Activated naive CD4-positive, alpha-beta T cell treated with anti-CD3 and anti-CD28 coated beads, Interleukin-2, amount 50 U/mL, for 24 hours (primary cell): ENCODE data around the gene C19orf38.
"Not testable (repeated sequence)": the region's sequence is repeated elsewhere in the genome, so short reads cannot be mapped to it uniquely, and the experiment has no call there.

Experiments
- H3K27ac Mint-ChIP-seq: one replicate; pipeline ENCODE4 v1.8.0; 2021; ENCODE audit warnings: mild to moderate bottlenecking, mixed read lengths
- H3K27me3 Mint-ChIP-seq: one replicate; pipeline ENCODE4 v1.8.0; 2021; ENCODE audit warnings: mixed read lengths
- H3K36me3 Mint-ChIP-seq: one replicate; pipeline ENCODE4 v1.8.0; 2021; ENCODE audit warnings: mixed read lengths
- H3K4me1 Mint-ChIP-seq: one replicate; pipeline ENCODE4 v1.8.0; 2021; ENCODE audit warnings: mixed read lengths
- H3K4me3 Mint-ChIP-seq: one replicate; pipeline ENCODE4 v1.8.0; 2021; ENCODE audit warnings: mild to moderate bottlenecking, mixed read lengths
- H3K9me3 Mint-ChIP-seq: one replicate; pipeline ENCODE4 v1.8.0; 2021; ENCODE audit warnings: mixed read lengths

The C19orf38 gene

GRCh38 chr19:10856899-10857298, 8.7 kb downstream of the C19orf38 start:
- not testable (repeated sequence) for H3K4me1 Mint-ChIP-seq, H3K9me3 Mint-ChIP-seq, H3K27ac Mint-ChIP-seq, H3K4me3 Mint-ChIP-seq, H3K36me3 Mint-ChIP-seq, H3K27me3 Mint-ChIP-seq

GRCh38 chr19:10858204-10858828, 10.1 kb downstream of the C19orf38 start:
- Mint-ChIP-seq H3K36me3 (no peaks in the 10 kb centered on the region), H3K4me1 (peaks cover 6% of the 10 kb centered on the region), H3K9me3 (no peaks in the 10 kb centered on the region), H3K27ac (peak overlapping the region; percentile 41), H3K4me3 (no peak overlapping the region), H3K27me3 (no peaks in the 10 kb centered on the region)

- Mint-ChIP-seq H3K27ac (peak overlapping the region; percentile 76), H3K27me3 (no peaks in the 10 kb centered on the region), H3K4me3 (no peak overlapping the region), H3K36me3 (no peaks in the 10 kb centered on the region), H3K4me1 (peaks cover 14% of the 10 kb centered on the region), H3K9me3 (no peaks in the 10 kb centered on the region)
Observed at GRCh38 chr19:10861103-10861651, 13.0 kb downstream of the C19orf38 start.

GRCh38 chr19:10862561-10863106, 14.4 kb downstream of the C19orf38 start:
- peaks cover 14% of the 10 kb centered on the region for H3K4me1 Mint-ChIP-seq
- H3K27ac Mint-ChIP-seq = peak overlapping the region; percentile 72
- H3K9me3 Mint-ChIP-seq = no peaks in the 10 kb centered on the region
- no peaks in the 10 kb centered on the region for H3K27me3 Mint-ChIP-seq
- no peaks in the 10 kb centered on the region for H3K36me3 Mint-ChIP-seq
- H3K4me3 Mint-ChIP-seq = no peak overlapping the region

GRCh38 chr19:10863107-10863717, 15.0 kb downstream of the C19orf38 start:
- Mint-ChIP-seq H3K9me3 (no peaks in the 10 kb centered on the region), H3K36me3 (no peaks in the 10 kb centered on the region), H3K4me3 (no peak overlapping the region), H3K27me3 (no peaks in the 10 kb centered on the region), H3K27ac (peak overlapping the region; percentile 41), H3K4me1 (peaks cover 18% of the 10 kb centered on the region)

GRCh38 chr19:10864538-10864899, 16.3 kb downstream of the C19orf38 start:
- Mint-ChIP-seq H3K27me3 (no peaks in the 10 kb centered on the region), H3K9me3 (no peaks in the 10 kb centered on the region), H3K4me1 (peaks cover 21% of the 10 kb centered on the region), H3K4me3 (no peak overlapping the region), H3K36me3 (no peaks in the 10 kb centered on the region), H3K27ac (no peak overlapping the region)

GRCh38 chr19:10866495-10866894, 18.3 kb downstream of the C19orf38 start:
- Mint-ChIP-seq H3K4me3 (no peak overlapping the region), H3K27ac (no peak overlapping the region), H3K4me1 (peaks cover 26% of the 10 kb centered on the region), H3K36me3 (no peaks in the 10 kb centered on the region), H3K27me3 (no peaks in the 10 kb centered on the region), H3K9me3 (no peaks in the 10 kb centered on the region)

- Mint-ChIP-seq H3K4me3 (no peak overlapping the region), H3K9me3 (no peaks in the 10 kb centered on the region), H3K4me1 (peaks cover 32% of the 10 kb centered on the region), H3K27ac (peak overlapping the region; percentile 82), H3K36me3 (no peaks in the 10 kb centered on the region), H3K27me3 (no peaks in the 10 kb centered on the region)
Observed at GRCh38 chr19:10868872-10869547, 20.8 kb downstream of the C19orf38 start.

- H3K4me3 Mint-ChIP-seq = peak overlapping the region; percentile 64
Observed at GRCh38 chr19:10869872-10870311, 21.7 kb downstream of the C19orf38 start.

GRCh38 chr19:10870501-10870954, 22.3 kb downstream of the C19orf38 start:
- no peaks in the 10 kb centered on the region for H3K36me3 Mint-ChIP-seq
- H3K4me1 Mint-ChIP-seq = peaks cover 26% of the 10 kb centered on the region
- H3K27ac Mint-ChIP-seq = peak overlapping the region; percentile 30

More at GRCh38 chr19:10869872-10870311, 21.7 kb downstream of the C19orf38 start:
- not testable (repeated sequence) for H3K9me3 Mint-ChIP-seq, H3K36me3 Mint-ChIP-seq, H3K27me3 Mint-ChIP-seq
- H3K27ac Mint-ChIP-seq = peak overlapping the region; percentile 82
- peaks cover 26% of the 10 kb centered on the region for H3K4me1 Mint-ChIP-seq

GRCh38 chr19:10870955-10871603, 22.9 kb downstream of the C19orf38 start, which contains the start of gene CARM1:
CARM1 (plus strand) TSS chr19:10871553; CDS start chr19:10871703, 150 bp downstream.
- no peaks in the 10 kb centered on the region for H3K9me3 Mint-ChIP-seq
- H3K27me3 Mint-ChIP-seq = no peaks in the 10 kb centered on the region
- peak within 1 kb of the TSS; percentile 41 for H3K27ac Mint-ChIP-seq
- peak within 1 kb of the TSS; percentile 90 for H3K4me3 Mint-ChIP-seq
- H3K4me1 Mint-ChIP-seq = peaks cover 26% of the 10 kb centered on the region
- H3K36me3 Mint-ChIP-seq = no peaks in the 10 kb centered on the region

More at GRCh38 chr19:10870501-10870954, 22.3 kb downstream of the C19orf38 start:
- no peaks in the 10 kb centered on the region for H3K27me3 Mint-ChIP-seq
- H3K4me3 Mint-ChIP-seq = peak overlapping the region; percentile 64
- H3K9me3 Mint-ChIP-seq = no peaks in the 10 kb centered on the region

- Mint-ChIP-seq H3K4me3 (peak overlapping the region; percentile 90), H3K36me3 (no peaks in the 10 kb centered on the region), H3K27me3 (no peaks in the 10 kb centered on the region), H3K27ac (peak overlapping the region; percentile 41), H3K9me3 (no peaks in the 10 kb centered on the region), H3K4me1 (peaks cover 28% of the 10 kb centered on the region)
Observed at GRCh38 chr19:10871711-10872545, 23.7 kb downstream of the C19orf38 start.

GRCh38 chr19:10872546-10873107, 24.4 kb downstream of the C19orf38 start:
- Mint-ChIP-seq H3K4me1 (peaks cover 28% of the 10 kb centered on the region), H3K9me3 (no peaks in the 10 kb centered on the region)

GRCh38 chr19:10874024-10874423, 25.8 kb downstream of the C19orf38 start:
- peak overlapping the region; percentile 46 for H3K27ac Mint-ChIP-seq
- H3K4me1 Mint-ChIP-seq = peaks cover 31% of the 10 kb centered on the region
- H3K27me3 Mint-ChIP-seq = no peaks in the 10 kb centered on the region
- H3K36me3 Mint-ChIP-seq = no peaks in the 10 kb centered on the region
- no peaks in the 10 kb centered on the region for H3K9me3 Mint-ChIP-seq
- peak overlapping the region; percentile 57 for H3K4me3 Mint-ChIP-seq

More at GRCh38 chr19:10872546-10873107, 24.4 kb downstream of the C19orf38 start:
- Mint-ChIP-seq H3K27ac (peak overlapping the region; percentile 91), H3K36me3 (no peaks in the 10 kb centered on the region), H3K4me3 (peak overlapping the region; percentile 90), H3K27me3 (no peaks in the 10 kb centered on the region)
